GM23338 (cell line): ENCODE data around the gene MCAM. TPM values are rescaled to one million over a fixed set of nuclear protein-coding genes. Genes with fewer than 3 reads are reported as not detected.
A peak's percentile ranks its signal among the peaks of the same experiment; 100 is the strongest.

Experiments used
- ATAC-seq: fragments of 200-7000 bp; cut with Tn5 transposase; 3 replicates; pipeline ENCODE4 v1.9.1; 2020
- DNase-seq: peaks from one replicate; pipeline ENCODE4 v3.0.0-alpha.2; 2015; ENCODE audit warnings: low spot score
- H2AFZ ChIP-seq: fragments of 200-600 bp; sonication (generic); 2 replicates; pipeline ENCODE4 v1.8.0; 2016; ENCODE audit warnings: antibody characterized with exemption, mild to moderate bottlenecking, moderate library complexity
- H3F3A ChIP-seq: fragments of 200-600 bp; sonication (generic); replicated peaks from 2 replicates; pipeline ENCODE4 v1.8.0; 2017; ENCODE audit warnings: antibody characterized with exemption, mixed run types, low read depth
- H3K27ac ChIP-seq: fragments of 200-600 bp; sonication (generic); 2 replicates; pipeline ENCODE4 v1.6.1; 2016; ENCODE audit warnings: low read depth
- H3K27me3 ChIP-seq: fragments of 200-600 bp; sonication (generic); 2 replicates; pipeline ENCODE4 v1.8.0; 2016; ENCODE audit warnings: mild to moderate bottlenecking, mixed run types, moderate library complexity; ENCODE audit not compliant: insufficient read depth
- H3K36me3 ChIP-seq: fragments of 200-600 bp; sonication (generic); 2 replicates; pipeline ENCODE4 v1.8.0; 2016; ENCODE audit warnings: mild to moderate bottlenecking; ENCODE audit not compliant: insufficient read depth
- H3K4me1 ChIP-seq: fragments of 200-600 bp; sonication (generic); 2 replicates; pipeline ENCODE4 v1.8.0; 2016; ENCODE audit warnings: mild to moderate bottlenecking, moderate library complexity; ENCODE audit not compliant: insufficient read depth
- H3K4me2 ChIP-seq: fragments of 200-600 bp; sonication (generic); 2 replicates; pipeline ENCODE4 v1.7.1; 2017; ENCODE audit warnings: mixed run types
- H3K4me3 ChIP-seq: fragments of 200-600 bp; sonication (generic); 2 replicates; pipeline ENCODE4 v1.6.1; 2016; ENCODE audit warnings: mixed run types
- H3K79me2 ChIP-seq: fragments of 200-600 bp; sonication (generic); replicated peaks from 2 replicates; pipeline ENCODE4 v1.8.0; 2017; ENCODE audit warnings: mild to moderate bottlenecking; ENCODE audit not compliant: insufficient read depth
- H3K9me2 ChIP-seq: fragments of 200-600 bp; sonication (generic); 2 replicates; pipeline ENCODE4 v1.8.0; 2017; ENCODE audit not compliant: insufficient read depth
- H4K20me1 ChIP-seq: fragments of 200-600 bp; sonication (generic); replicated peaks from 2 replicates; pipeline ENCODE4 v1.8.0; 2017; ENCODE audit warnings: mild to moderate bottlenecking; ENCODE audit not compliant: insufficient read depth
- H3K27ac Mint-ChIP-seq: 2 replicates; pipeline ENCODE4 v1.8.0; 2020; ENCODE audit warnings: inconsistent platforms, mild to moderate bottlenecking, moderate library complexity, mixed read lengths
- H3K27me3 Mint-ChIP-seq: 3 replicates; pipeline ENCODE4 v1.8.0; 2022; ENCODE audit warnings: low read depth, mild to moderate bottlenecking, moderate library complexity, mixed read lengths, inconsistent platforms; ENCODE audit not compliant: insufficient read depth, poor library complexity
- H3K36me3 Mint-ChIP-seq: 3 replicates; pipeline ENCODE4 v1.8.0; 2021; ENCODE audit warnings: low read depth, mild to moderate bottlenecking, inconsistent platforms, moderate library complexity, mixed read lengths
- H3K4me1 Mint-ChIP-seq: 3 replicates; pipeline ENCODE4 v1.8.0; 2020; ENCODE audit warnings: mild to moderate bottlenecking, inconsistent platforms, mixed read lengths
- H3K4me3 Mint-ChIP-seq: 3 replicates; pipeline ENCODE4 v1.8.0; 2021; ENCODE audit warnings: moderate library complexity, mild to moderate bottlenecking, inconsistent platforms, mixed read lengths
- H3K9me3 Mint-ChIP-seq: 3 replicates; pipeline ENCODE4 v1.8.0; 2020; ENCODE audit warnings: moderate library complexity, mild to moderate bottlenecking, inconsistent platforms, mixed read lengths
- CTCF ChIP-seq, 2 experiments: fragments of 200-600 bp in 1 of 2; sonication (generic) in 1 of 2; conservative IDR thresholded peaks; 2 replicates each; pipeline versions ENCODE4 v1.5.1 to v1.6.1; 2016 to 2017; ENCODE audit warnings: antibody characterized with exemption in 2 of 2, low read depth in 2 of 2, mild to moderate bottlenecking in 2 of 2, moderate library complexity in 1 of 2
- ETS1 ChIP-seq: IDR thresholded peaks from 2 replicates; pipeline ENCODE4 v1.6.1; 2016; ENCODE audit warnings: antibody characterized with exemption
- EZH2 ChIP-seq: fragments of 200-600 bp; sonication (generic); IDR thresholded peaks from one replicate; pipeline ENCODE4 v1.8.0; 2017; ENCODE audit warnings: antibody characterized with exemption, mild to moderate bottlenecking, low read depth; ENCODE audit not compliant: unreplicated experiment
- NANOG ChIP-seq: IDR thresholded peaks from 2 replicates; pipeline ENCODE4 v1.6.1; 2016; ENCODE audit warnings: antibody characterized with exemption, borderline replicate concordance
- POLR2AphosphoS5 ChIP-seq: IDR thresholded peaks from 2 replicates; pipeline ENCODE4 v1.6.1; 2016; ENCODE audit warnings: antibody characterized with exemption, low read depth
- ZNF114 ChIP-seq: fragments of 250-450 bp; sonication (Bioruptor Pico); IDR thresholded peaks from 2 replicates; pipeline ENCODE4 v1.5.0; 2020; ENCODE audit warnings: mild to moderate bottlenecking, moderate library complexity
- ZNF331 ChIP-seq: fragments of 250-450 bp; sonication (Bioruptor Pico); IDR thresholded peaks from 2 replicates; pipeline ENCODE4 v1.5.0; 2020; ENCODE audit warnings: low read depth, mild to moderate bottlenecking, moderate library complexity
- ZNF462 ChIP-seq: fragments of 250-450 bp; sonication (Bioruptor Pico); IDR thresholded peaks from 2 replicates; pipeline ENCODE4 v1.5.0; 2020; ENCODE audit warnings: mild to moderate bottlenecking, moderate library complexity
- polyA plus RNA-seq: library from polyadenylated mRNA; unstranded; fragments of >200 nt; fragmentation: Nextera tagmentation; extraction: Ambion mirVana; gene quantifications from 2 replicates; pipeline ENCODE4 v1.2.1, GENCODE V29; 2016
- total RNA-seq: library from RNA; depleted of rRNA; stranded (reverse); fragments of >200 nt; shearing (Covaris generic); gene quantifications from 2 replicates; pipeline ENCODE4 v1.2.3, GENCODE V29; 2014

Gene MCAM
- total and polyA plus RNA-seq, 2 experiments from 2014 or later, result 8.9 to 79.5 TPM

GRCh38 chr11:119338965-119339588, 22.1 kb upstream of the MCAM start (continued):
- TF ChIP-seq ZNF462 (CRISPR knock-in tag), result no peak
- no peak for TF ChIP-seq ZNF331 (CRISPR knock-in tag)
- TF ChIP-seq ZNF114 (CRISPR knock-in tag), result no peak
- TF ChIP-seq ETS1, result no peak
- TF ChIP-seq NANOG, result no peak

GRCh38 chr11:119338318-119338890, 21.5 kb upstream of the MCAM start:
- H3K27me3 ChIP-seq, result peaks cover 47% of the 10 kb centered on the region
- no peak overlapping the region for H2AFZ ChIP-seq
- peaks cover 16% of the 10 kb centered on the region; the same call in 2 of the 3 replicates for H3K36me3 Mint-ChIP-seq
- H3K9me2 ChIP-seq, result no peaks in the 10 kb centered on the region
- peak overlapping the region; percentile 79 for H3K4me2 ChIP-seq
- peaks cover 22% of the 10 kb centered on the region for H3K79me2 ChIP-seq
- no peaks in the 10 kb centered on the region for H4K20me1 ChIP-seq
- peaks cover 17% of the 10 kb centered on the region for H3F3A ChIP-seq
- DNase-seq, result peak; percentile 92
- TF ChIP-seq CTCF (conservative IDR thresholded peaks at IDR 0.05; ENCODE audit: low read depth in 2 of 2) (peak; percentile 88 to 94), POLR2AphosphoS5 (0 out of 2 replicates have a peak, but pooled peaks have one; percentile 5), EZH2 (no peak)
- H3K4me1 ChIP-seq, result peaks cover 44% of the 10 kb centered on the region
- peak overlapping the region; percentile 75; the same call in 1 of the 2 replicates for H3K27ac ChIP-seq
- H3K4me1 Mint-ChIP-seq, result peaks cover 53% of the 10 kb centered on the region
- peaks cover 47% of the 10 kb centered on the region for H3K27me3 Mint-ChIP-seq
- H3K36me3 ChIP-seq, result no peaks in the 10 kb centered on the region; the same call in 1 of the 2 replicates
- H3K4me3 ChIP-seq, result peak overlapping the region; percentile 76
- ATAC-seq, result peak; percentile 30
- peak overlapping the region; percentile 90; the same call in 1 of the 2 replicates for H3K27ac Mint-ChIP-seq
- peak overlapping the region; percentile 100 for H3K4me3 Mint-ChIP-seq
- no peaks in the 10 kb centered on the region; the same call in 2 of the 3 replicates for H3K9me3 Mint-ChIP-seq
